GM10847 (cell line): ENCODE data around the gene GDI1.
A peak's percentile ranks its signal among the peaks of the same experiment; 100 is the strongest.

Experiments
- POLR2A ChIP-seq: IDR thresholded peaks from 2 replicates; pipeline ENCODE4 v1.6.1; 2011; ENCODE audit not compliant: insufficient read length; ENCODE audit errors: extremely low read depth

GDI1 gene

GRCh38 chrX:154445776-154446175, 8.8 kb downstream of the GDI1 start:
- TF ChIP-seq POLR2A = no peak

- TF ChIP-seq POLR2A = no peak
Measured at GRCh38 chrX:154446430-154446829, 9.5 kb downstream of the GDI1 start.

GRCh38 chrX:154448484-154448883, 11.5 kb downstream of the GDI1 start:
- TF ChIP-seq POLR2A = no peak

- no peak for TF ChIP-seq POLR2A
Measured at GRCh38 chrX:154449618-154450017, 12.7 kb downstream of the GDI1 start.

- no peak for TF ChIP-seq POLR2A
Measured at GRCh38 chrX:154450312-154450711, 13.4 kb downstream of the GDI1 start.

GRCh38 chrX:154452823-154453222, 15.9 kb downstream of the GDI1 start:
- TF ChIP-seq POLR2A = no peak

GRCh38 chrX:154457491-154458115, 20.6 kb downstream of the GDI1 start:
- TF ChIP-seq POLR2A = no peak

GRCh38 chrX:154458116-154458953, 21.4 kb downstream of the GDI1 start, which contains the start of gene PLXNA3:
TSS of gene PLXNA3 (plus strand) at chrX:154458281. CDS start at chrX:154460184, 1,903 bp downstream.
- peak; percentile 74 for TF ChIP-seq POLR2A

GRCh38 chrX:154458954-154459778, 22.2 kb downstream of the GDI1 start:
- no peak for TF ChIP-seq POLR2A

- TF ChIP-seq POLR2A = no peak
Measured at GRCh38 chrX:154459832-154460231, 22.9 kb downstream of the GDI1 start.

- no peak for TF ChIP-seq POLR2A
Measured at GRCh38 chrX:154460326-154460725, 23.4 kb downstream of the GDI1 start.

- no peak for TF ChIP-seq POLR2A
Measured at GRCh38 chrX:154462396-154462795, 25.4 kb downstream of the GDI1 start.

GRCh38 chrX:154463611-154464220, 26.8 kb downstream of the GDI1 start:
- no peak for TF ChIP-seq POLR2A

- TF ChIP-seq POLR2A = no peak
Measured at GRCh38 chrX:154464806-154465365, 27.9 kb downstream of the GDI1 start.

GRCh38 chrX:154465601-154466000, 28.6 kb downstream of the GDI1 start:
- TF ChIP-seq POLR2A = no peak
